GM12801 (cell line): ENCODE data around the gene HABP2.

ENCODE experiments used
- CTCF ChIP-seq: IDR thresholded peaks from one replicate; pipeline ENCODE4 v1.5.1; 2011; ENCODE audit warnings: control low read depth; ENCODE audit not compliant: insufficient read length; ENCODE audit errors: extremely low read depth

Gene HABP2

DNA sequence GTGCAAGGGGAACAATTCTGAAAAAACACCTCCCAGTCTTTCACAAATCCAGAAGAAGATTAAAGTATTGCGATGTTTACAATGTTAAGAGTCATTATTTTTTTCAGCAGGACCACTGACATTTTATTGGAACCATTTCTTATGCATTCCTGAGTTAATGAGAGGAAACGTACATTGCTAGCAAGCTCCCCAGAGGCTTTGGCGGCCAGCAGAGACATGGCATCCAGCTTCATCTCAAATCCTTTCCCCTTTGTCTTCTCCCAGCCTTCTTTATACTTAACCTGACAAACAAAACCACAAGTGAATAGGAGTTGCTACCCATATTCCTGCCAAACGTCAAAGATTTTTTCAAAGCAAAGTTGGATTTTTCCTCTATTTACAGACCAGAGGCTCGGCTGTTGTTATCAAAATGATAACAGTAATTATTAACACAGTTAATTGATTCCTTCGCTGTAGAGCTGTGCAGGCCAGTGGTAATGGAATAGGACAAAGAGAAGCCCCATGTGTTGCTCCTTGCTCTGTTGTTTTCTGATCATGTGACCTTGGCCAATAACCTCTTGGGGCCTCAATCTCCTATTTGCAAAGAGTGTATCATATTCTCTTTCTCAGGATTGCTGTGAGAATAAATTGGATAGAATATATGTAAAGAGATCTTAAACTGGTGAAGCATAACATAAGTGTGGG, 79.0 kb downstream of the HABP2 start:
- TF ChIP-seq CTCF = no peak
